Thymus (tissue), 11 donors: Measurements from ENCODE around the gene PRSS8. TPM values are rescaled to one million over a fixed set of nuclear protein-coding genes. Genes with fewer than 3 reads are reported as not detected.
"Not testable (repeated sequence)": the region's sequence is repeated elsewhere in the genome, so short reads cannot be mapped to it uniquely, and the experiment has no call there.

Source experiments
- DNase-seq, 9 donors: peaks; one replicate each; pipeline ENCODE4 v3.0.0-alpha.2; 2013; ENCODE audit warnings: low spot score in 9 of 9, low read depth in 6 of 9, missing footprints in 1 of 9
- H3K27ac ChIP-seq, 2 donors: one replicate each; pipeline ENCODE4 v1.5.1; 2013; ENCODE audit warnings: control low read depth in 1 of 2, low read depth in 1 of 2, low read length in 1 of 2, mild to moderate bottlenecking in 1 of 2, moderate library complexity in 1 of 2
- H3K27me3 ChIP-seq, 2 donors: one replicate each; pipeline ENCODE4 v1.5.1; 2013; ENCODE audit warnings: low read length in 1 of 2; ENCODE audit not compliant: control insufficient read depth in 2 of 2, insufficient read depth in 1 of 2
- H3K36me3 ChIP-seq, 2 donors: one replicate each; pipeline ENCODE4 v1.5.1; 2013; ENCODE audit warnings: low read length in 1 of 2, mild to moderate bottlenecking in 1 of 2, moderate library complexity in 1 of 2; ENCODE audit not compliant: control insufficient read depth in 2 of 2, insufficient read depth in 2 of 2
- H3K4me1 ChIP-seq, 2 donors: one replicate each; pipeline ENCODE4 v1.5.1; 2013; ENCODE audit warnings: low read length in 2 of 2; ENCODE audit not compliant: control insufficient read depth in 2 of 2, insufficient read depth in 2 of 2
- H3K4me3 ChIP-seq, 2 donors: one replicate each; pipeline ENCODE4 v1.5.1; 2013; ENCODE audit warnings: low read length in 2 of 2, control low read depth in 1 of 2, mild to moderate bottlenecking in 1 of 2
- H3K9me3 ChIP-seq, 2 donors: one replicate each; pipeline ENCODE4 v1.5.1; 2013; ENCODE audit warnings: low read length in 1 of 2, mild to moderate bottlenecking in 1 of 2; ENCODE audit not compliant: control insufficient read depth in 2 of 2, insufficient read depth in 1 of 2
- WGBS: extraction: QIAGEN DNeasy Blood & Tissue Kit; methylation state at CpG from one replicate; pipeline ENCODE4 v1.1.7; 2013; 5-methylcytosine and 5-hydroxymethylcytosine counted together
- polyA plus RNA-seq: library from polyadenylated mRNA; stranded (reverse); fragments of 200-250 nt; gene quantifications from one replicate; pipeline ENCODE4 v1.2.3, GENCODE V29; 2013
- total RNA-seq: library from RNA; stranded (reverse); fragments of 120-200 nt; gene quantifications from one replicate; pipeline ENCODE4 v1.2.4, GENCODE V29; 2013
- donor health status: healthy.

The PRSS8 gene
- total and polyA plus RNA-seq, 2 donors: 12.8 to 18.2 TPM

DNA sequence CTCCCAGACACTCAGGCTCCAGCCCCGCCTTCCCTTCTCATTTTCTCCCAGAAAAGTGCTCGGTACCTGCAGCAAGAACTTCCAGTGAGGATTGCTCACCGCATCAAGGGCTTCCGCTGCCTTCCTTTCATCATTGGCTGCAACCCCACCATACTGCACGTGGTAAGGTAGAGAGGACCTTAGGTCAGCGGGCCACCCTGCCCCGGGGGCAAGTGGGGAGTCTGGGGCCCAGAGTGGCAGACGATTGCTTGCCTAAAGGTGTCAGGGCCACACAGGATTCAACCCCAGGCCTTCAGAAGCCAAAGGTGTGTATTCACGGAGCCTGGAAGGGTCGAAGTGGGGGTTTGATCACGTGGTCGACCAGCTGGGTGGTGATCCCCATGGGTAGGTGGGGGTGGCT lies 25.9 kb downstream of the PRSS8 start:
- Histone ChIP-seq H3K4me3 (no peak overlapping the region), H3K36me3 (peaks cover 22 to 37% of the 10 kb centered on the region in 2 donors), H3K27ac (no peak overlapping the region), H3K27me3 (no peaks in the 10 kb centered on the region), H3K9me3 (no peaks in the 10 kb centered on the region), H3K4me1 (peaks cover 15 to 18% of the 10 kb centered on the region in 2 donors)
- WGBS: 97% methylated on average over 12 of the region's 12 CpGs
- no peak for DNase-seq

DNA sequence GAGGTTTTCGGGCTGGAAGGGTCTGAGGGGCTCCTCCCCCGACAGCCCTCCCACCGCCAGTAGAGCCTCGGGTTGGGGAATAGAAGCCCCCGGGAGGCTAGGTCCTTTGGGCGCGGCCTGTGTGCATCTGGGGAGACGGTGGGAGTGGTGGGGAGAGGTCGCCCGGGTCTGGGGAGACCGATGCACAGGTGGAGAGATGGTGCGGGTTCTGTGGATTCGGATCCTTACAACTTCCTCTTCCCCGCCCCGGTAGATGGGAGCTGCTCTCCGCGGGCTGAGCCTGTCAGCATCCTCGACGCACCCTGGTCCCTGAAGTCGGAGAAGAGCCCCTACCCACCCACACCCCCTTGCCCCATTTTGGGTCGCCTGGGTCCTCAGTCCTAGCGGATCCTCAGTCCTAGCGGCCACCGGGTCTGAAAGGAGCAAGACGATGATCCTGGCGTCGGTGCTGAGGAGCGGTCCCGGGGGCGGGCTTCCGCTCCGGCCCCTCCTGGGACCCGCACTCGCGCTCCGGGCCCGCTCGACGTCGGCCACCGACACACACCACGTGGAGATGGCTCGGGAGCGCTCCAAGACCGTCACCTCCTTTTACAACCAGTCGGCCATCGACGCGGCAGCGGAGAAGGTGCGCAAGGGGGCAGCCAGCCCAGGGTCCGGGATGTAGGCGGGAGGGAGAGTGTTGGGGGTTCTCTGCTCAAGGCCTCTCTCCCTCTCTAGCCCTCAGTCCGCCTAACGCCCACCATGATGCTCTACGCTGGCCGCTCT lies 26.6 kb downstream of the PRSS8 start:
- peaks cover 22 to 37% of the 10 kb centered on the region in 2 donors for H3K36me3 ChIP-seq
- no peaks in the 10 kb centered on the region for H3K9me3 ChIP-seq
- H3K4me1 ChIP-seq: peaks cover 15 to 18% of the 10 kb centered on the region in 2 donors
- DNase-seq: no peak
- peak overlapping the region; percentile 57 to 96 for H3K4me3 ChIP-seq
- no peaks in the 10 kb centered on the region for H3K27me3 ChIP-seq
- WGBS: 58% methylated on average over 57 of the region's 57 CpGs
- H3K27ac ChIP-seq: no peak overlapping the region

DNA sequence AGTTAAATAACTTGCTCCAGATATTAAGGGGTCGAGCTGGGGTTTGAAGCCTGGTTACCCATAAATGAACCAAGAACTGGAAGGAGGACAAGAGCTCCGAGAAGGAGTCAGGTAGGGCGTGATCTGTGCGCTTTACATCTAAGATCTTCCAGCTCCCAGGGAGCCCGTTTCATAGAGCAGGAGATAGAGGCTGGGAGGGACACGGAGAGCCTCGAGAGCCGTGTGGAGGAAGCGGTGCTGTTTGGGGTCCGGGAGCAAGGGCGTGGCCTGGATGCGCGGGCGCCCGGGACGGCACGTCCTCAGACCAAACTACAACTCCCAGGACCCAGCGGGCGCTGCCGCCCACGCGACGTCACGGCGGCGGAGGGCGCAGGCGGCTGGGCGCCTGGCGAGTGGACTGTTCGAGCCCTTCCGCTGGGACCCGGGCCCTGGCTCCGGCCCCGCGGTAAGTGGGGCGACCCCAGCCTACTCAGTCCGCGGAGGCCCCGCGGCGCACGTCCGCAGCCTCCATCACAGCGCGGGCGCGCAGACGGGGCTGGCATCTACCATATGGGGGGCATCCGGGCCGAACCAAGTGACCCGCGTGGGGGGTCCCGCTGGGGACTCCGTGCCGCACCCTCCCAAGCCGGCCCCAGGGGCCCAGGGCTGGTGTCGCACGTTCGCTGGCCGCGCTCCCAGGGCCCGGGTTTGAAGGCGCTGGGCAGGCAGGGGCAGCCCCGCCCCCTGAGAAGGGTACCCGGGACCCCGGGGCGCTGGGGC lies 27.3 kb downstream of the PRSS8 start, which contains the start of gene BCKDK:
Gene BCKDK, plus strand, starts transcription at position 352 of the 759 bp plus-strand sequence. CDS start 838 bp downstream, outside the sequence.
- WGBS: 5% methylated on average over 68 of the region's 68 CpGs
- DNase-seq: peak in 8 of 9 donors; percentile 32 to 75 (median 52)
- H3K4me1 ChIP-seq: peaks cover 15 to 18% of the 10 kb centered on the region in 2 donors
- H3K4me3 ChIP-seq: peak within 1 kb of the TSS; percentile 57 to 96
- H3K36me3 ChIP-seq: peaks cover 22 to 34% of the 10 kb centered on the region in 2 donors
- no peaks in the 10 kb centered on the region for H3K9me3 ChIP-seq
- H3K27ac ChIP-seq: peak within 1 kb of the TSS in 1 of 2 donors; percentile 73
- H3K27me3 ChIP-seq: no peaks in the 10 kb centered on the region

DNA sequence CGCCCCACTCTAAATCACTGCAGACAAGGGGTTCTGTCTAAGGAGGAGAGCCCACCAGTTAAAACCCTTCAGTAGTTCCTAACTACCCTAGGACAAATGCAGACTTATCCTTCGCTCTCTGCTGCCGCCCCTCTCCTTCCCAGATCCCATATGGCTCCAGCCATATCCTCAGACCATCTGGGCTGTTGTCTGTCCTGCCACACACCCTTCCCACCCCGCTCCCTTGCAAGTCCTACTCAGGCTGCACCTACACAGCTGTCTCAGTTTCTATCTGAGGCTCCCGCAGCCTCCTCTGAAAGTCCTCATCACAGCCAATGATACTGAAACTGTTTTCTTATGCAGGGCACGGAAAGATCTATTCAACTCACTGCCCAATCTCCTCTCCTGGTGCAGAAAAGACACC lies 28.1 kb downstream of the PRSS8 start:
- Histone ChIP-seq H3K4me3 (no peak overlapping the region), H3K4me1 (peaks cover 15 to 18% of the 10 kb centered on the region in 2 donors), H3K27me3 (no peaks in the 10 kb centered on the region), H3K36me3 (peaks cover 21 to 32% of the 10 kb centered on the region in 2 donors), H3K27ac (no peak overlapping the region), H3K9me3 (no peaks in the 10 kb centered on the region)
- WGBS: 98% methylated on average over 6 of the region's 6 CpGs
- no peak for DNase-seq

DNA sequence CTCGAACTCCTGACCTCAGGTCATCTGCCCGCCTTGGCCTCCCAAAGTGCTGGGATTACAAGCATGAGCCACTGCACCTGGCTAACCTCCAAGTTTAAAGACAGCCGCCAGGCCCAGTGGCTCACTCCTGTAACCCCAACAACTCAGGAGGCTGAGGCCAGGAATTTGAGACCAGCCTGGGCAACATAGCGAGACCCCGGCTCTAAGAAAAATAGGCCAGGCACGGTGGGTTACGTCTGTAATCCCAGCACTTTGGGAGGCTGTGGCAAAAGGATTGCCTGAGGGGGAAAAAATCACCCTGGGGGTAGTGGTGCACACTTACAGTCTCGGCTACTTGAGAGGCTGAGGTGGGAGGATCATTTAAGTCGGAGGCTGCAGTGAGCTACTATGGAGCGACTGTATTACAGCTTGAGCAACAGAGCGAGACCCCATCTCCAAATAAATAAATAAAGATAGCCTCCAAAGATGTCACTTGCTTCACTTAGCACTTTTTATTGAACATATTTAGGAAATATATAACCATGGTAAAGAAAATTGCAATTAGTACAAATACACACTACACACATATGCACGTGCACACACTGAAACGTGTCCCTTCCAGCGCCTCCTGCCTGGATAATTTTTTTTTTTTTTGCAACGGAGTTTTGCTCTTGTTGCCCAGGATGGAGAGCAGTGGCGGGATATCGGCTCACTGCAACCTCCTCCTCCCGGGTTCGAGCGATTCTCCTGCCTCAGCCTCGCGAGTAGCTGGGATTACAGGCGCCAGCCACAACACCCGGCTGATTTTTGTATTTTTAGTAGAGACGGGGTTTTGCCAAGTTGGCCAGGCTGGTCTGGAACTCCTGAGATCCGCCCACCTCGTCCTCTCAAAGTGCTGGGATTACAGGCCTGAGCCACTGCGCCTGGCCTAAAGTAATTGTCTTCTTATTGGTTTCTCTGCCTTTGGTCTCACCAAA lies 28.7 kb downstream of the PRSS8 start:
- WGBS: 96% methylated on average over 28 of the region's 28 CpGs
- Histone ChIP-seq H3K27ac (no peak overlapping the region), H3K9me3 (no peaks in the 10 kb centered on the region), H3K36me3 (peaks cover 14 to 25% of the 10 kb centered on the region in 2 donors), H3K27me3 (no peaks in the 10 kb centered on the region), H3K4me3 (no peak overlapping the region), H3K4me1 (peaks cover 15 to 18% of the 10 kb centered on the region in 2 donors)
- DNase-seq: no peak

DNA sequence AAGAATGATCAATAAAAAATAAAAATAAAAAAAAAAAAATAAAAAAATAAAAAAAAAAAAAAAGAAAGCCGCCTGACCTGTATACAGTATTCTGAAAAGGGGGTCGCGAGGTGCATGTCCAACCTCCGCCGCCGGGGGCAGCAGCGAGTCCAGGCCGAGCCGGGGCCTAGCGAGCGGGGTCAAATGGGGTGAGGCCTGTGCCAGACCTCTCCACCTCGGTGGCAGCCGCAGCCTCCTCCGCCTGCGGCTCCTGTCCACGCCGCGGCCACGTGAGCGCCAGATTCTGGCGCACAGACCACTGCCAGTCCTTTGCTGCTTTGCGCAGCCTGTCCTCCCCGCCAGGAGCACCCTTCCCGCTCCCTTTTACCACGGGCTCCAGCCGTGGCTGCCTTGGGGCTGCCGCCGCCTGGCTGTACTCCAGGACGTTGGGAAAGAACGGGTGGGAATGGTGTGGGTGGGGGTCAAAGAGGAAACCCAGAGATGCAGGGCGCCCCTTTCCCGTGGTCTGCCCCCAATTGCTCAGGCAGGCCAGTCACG lies 29.8 kb downstream of the PRSS8 start:
- Histone ChIP-seq H3K4me3 (no peak overlapping the region), H3K9me3 (no peaks in the 10 kb centered on the region), H3K4me1 (peaks cover 15 to 18% of the 10 kb centered on the region in 2 donors), H3K36me3 (peaks cover 8 to 14% of the 10 kb centered on the region in 2 donors), H3K27me3 (no peaks in the 10 kb centered on the region), H3K27ac (no peak overlapping the region)
- DNase-seq: peak in 6 of 9 donors; percentile 42 to 72 (median 61)
- WGBS: 23% methylated on average over 33 of the region's 33 CpGs

DNA sequence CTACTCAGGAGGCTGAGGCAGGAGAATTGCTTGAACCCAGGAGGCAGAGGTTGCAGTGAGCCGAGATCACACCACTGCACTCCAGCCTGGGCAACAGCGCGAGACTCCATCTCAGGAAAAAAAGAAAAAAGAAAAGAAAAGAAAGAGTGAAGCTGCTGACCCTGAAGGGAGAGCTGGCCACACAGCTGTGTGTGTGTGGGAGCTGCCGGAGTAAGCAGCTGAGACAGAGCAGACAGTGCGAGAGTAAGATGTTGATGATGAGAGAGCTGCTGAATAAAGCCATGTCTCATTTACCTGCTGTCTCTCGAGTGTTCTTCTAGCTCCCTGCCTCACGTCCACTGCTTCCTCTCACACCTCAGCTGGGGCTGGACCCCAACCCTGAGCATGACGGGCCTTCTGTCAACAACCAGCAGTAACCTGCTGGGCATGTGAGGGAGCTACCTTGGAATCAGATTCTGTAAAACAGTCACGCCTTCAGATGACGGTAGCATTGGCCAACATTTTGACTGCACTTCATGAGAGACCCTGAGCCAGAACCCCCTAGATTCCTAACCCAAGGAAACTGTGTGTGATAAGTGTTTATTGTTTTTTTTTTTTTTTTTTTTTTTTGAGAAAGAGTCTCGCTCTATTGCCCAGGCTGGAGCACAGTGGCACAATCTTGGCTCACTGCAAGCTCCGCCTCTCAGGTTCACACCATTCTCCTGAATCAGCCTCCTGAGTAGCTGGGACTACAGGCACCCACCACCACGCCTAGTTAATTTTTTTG lies 34.5 kb downstream of the PRSS8 start:
- WGBS: 96% methylated on average over 13 of the region's 13 CpGs
- not testable (repeated sequence) for H3K27ac ChIP-seq, H3K4me1 ChIP-seq, H3K9me3 ChIP-seq, DNase-seq, H3K27me3 ChIP-seq, H3K4me3 ChIP-seq, H3K36me3 ChIP-seq
